Stimulated activated CD4-positive, alpha-beta T cell treated with anti-CD3 and anti-CD28 coated beads, Interleukin-15, amount 100 ng/mL, for 1 hour (primary cell): ENCODE results near the gene NR3C1.

Experiments used
- DNase-seq, 2 donors: peaks; one replicate each; pipeline ENCODE4 v3.0.0-alpha.2; 2020; ENCODE audit warnings: low read depth in 1 of 2, low spot score in 1 of 2

Gene NR3C1

DNA sequence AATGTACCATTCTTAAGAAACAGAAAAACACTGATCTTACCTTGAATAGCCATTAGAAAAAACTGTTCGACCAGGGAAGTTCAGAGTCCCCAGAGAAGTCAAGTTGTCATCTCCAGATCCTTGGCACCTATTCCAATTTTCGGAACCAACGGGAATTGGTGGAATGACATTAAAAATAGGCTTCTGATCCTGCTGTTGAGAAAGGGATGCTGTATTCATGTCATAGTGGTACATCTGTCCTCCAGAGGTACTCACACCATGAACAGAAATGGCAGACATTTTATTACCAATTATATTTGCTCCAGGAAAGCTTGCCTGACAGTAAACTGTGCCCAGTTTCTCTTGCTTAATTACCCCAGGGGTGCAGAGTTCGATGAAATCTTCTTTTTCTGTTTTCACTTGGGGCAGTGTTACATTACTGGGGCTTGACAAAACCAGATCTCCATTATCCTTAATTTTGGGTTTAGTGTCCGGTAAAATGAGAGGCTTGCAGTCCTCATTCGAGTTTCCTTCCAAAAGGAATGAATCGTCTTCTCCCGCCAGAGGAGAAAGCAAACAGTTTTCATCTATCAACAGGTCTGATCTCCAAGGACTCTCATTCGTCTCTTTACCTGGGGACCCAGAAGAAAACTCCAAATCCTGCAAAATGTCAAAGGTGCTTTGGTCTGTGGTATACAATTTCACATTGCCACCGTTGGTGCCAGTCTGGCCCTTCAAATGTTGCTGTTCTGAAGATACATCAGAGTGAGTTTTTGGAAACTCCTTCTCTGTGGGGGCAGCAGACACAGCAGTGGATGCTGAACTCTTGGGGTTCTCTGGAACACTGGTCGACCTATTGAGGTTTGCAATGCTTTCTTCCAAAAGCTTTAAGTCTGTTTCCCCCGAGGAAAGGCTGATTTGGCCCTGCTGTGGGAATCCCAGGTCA is 3.6 kb downstream of the NR3C1 start:
- DNase-seq = no peak

DNA sequence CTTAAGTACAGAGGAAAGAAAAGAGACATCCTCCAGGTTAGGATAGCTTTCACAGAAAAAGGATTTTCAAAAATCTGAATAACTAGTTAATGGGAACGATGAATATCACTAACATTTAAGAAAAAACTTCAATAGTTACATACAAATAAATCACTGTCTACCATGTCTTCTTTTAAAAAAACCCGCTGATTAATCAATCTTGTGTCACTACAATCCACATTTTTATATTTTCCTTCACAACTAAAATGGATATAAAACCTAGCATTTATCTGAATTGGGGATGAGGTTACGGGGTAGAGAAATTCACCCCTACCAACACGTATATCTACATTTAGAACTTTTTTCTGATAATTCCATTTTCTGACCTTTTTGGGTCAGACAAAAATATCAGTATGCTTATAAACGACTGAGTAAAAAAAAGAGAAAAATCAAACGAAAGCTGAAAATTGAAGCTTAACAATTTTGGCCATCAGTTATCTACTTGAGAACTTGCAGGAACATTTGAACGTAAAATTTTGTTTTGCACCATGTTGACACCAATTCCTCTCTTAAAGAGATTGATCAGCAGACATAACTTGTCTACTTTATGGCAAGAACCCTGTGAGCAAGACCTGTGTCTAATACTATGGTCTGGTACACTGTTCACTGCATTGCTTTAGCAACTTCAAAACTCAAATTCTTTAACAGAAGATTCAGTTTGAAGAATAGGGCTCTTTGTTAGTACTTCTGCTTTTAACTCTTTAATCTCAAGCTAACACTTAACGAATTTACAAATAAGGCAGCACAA is 4.8 kb downstream of the NR3C1 start:
- DNase-seq = no peak

- no peak for DNase-seq
These were observed 5.5 kb downstream of the NR3C1 start for GRCh38 chr5:143398053-143398355.

DNA sequence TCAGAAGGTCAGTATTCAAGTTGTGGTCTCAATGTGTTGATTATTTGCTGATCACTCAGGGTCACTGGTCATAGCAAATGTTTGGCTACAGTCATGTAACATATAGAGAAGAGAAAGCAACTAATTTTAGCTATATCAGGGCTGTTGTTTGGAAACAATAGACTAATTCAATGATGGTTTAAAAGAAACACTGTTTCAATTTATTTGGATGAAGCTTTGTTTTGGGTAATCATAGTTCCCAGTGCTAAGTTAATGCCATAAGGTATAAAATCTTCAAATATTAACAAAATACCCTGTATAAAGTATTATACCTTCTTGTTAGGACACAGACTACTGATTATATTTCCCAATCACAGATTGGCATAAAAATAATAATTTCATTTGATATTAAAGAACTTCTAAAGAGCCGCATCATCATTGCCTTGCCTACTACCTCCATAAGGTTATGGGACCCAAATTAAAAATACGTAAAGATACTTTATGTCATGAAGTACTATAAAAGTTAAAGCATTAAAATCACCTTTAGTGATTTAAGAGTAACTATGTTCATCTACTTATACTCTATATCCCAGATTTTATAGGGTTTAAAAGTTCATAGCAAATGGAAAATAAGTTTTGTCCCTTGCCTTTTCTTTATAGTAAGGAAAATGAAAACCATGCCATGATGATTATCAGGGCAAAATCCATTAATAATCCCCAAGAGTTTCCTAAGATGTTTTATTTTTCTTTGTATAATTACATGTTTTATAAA is 6.0 kb downstream of the NR3C1 start:
- no peak for DNase-seq

DNA sequence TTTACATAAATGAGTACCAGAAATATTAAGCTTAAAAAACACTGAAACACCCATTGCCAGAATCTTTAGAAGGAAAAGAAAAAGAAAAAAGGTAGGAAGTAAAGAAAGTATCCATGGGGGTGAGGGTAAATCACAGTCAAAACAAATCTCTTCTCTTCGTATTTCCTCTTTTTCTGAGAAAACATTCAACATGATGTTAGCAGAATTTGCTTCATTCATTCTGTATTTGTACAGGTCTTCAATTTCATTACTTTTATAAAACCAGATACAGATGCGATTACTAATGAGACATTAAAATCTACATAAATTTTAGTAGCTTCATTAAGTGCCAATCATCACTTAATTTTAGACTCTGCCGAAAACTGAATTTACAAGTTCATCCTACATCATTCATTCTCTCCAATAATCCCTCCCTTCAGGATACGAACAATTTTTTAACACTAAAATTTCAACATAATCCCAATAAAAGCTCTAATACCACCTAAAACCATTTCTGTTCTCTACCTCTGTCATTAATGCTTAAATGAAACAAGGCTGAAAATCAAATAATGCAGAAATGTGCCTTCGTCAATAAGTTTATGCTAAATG is 7.0 kb downstream of the NR3C1 start:
- no peak for DNase-seq

DNA sequence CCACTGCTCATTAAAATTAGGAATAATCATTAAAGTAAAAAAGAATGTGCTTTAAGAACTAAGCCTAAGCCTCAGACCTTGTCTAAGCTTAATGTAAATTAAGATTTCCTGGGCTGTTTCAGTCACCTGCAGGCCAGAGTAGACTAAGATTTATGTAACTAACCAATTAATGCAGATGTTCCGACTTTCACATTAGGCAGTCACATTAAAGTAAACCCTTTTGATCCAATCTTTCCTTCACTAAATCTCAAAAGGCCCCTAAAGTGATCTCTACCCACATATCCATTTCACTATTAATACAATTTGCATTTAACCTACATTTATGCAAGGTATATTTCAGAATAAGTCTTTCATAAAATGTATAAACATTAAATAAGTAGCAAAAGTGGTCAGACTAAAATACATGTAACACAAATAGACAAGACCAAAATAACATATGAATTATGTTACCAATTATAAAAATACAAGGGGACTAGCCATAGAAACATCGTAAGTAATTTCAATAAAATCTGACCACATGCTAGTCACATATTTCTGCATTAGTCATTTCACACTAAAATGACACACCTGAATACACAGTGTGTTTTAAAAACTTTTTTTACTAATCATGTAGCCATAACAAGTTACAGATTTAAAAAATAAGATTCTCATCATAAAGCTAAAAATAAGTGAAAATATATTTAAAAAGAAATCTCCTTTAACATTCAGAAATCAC is 7.7 kb downstream of the NR3C1 start:
- no peak for DNase-seq

DNA sequence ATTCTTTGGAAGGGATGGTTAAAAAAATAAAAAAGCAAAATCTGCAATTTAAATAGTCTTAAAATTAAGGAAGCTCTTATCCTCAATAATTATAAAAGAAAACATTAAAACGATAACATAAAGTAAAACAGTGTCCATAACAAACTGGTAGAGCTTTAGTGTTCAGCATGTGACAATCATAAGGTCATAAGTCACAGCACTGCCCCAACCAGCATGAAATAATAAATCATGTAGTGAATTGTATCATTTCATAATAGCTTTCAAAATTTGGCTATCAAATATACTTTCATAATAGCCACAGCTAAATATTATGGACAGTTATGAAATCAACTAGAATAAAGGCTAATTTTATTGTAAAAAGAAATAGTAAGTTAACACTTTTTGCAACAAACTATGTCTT is 10.0 kb downstream of the NR3C1 start:
- DNase-seq = no peak

DNA sequence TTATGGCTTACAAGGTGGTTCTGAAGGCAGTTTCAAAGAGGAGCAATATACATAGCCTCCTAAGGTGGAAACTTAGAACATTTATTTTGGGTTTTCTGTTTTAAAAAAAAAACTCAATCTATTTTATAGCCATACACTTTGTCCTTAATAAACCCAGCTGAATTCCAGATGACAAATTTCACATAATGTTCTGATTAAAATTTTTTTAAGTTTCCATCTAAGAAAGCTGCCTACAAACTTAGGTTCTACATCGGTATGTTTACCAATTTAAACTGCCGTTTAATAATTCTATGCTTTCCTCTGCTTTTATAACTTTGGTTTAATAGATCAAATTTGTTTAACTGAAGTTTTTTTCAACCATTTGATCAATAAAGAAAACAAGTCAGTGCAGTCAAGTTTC is 12.5 kb downstream of the NR3C1 start:
- DNase-seq = no peak

DNA sequence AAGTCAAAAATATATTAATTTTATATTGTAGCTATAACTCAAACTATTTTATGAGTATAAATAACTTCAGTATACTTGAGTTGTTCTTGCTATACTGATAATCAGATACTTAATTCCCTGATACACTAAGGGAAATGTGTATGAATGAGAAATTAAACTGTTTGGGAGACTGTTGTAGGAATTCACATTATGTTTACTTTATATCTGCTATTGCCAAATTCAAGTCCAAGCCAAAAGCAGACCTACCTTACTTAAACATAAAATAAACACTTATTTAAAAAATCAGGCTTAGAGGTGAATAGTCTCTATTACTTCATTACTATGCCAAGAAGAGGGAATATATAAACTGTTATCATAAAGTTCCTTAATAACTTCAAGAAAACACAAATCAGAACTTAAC is 13.2 kb downstream of the NR3C1 start:
- DNase-seq = no peak

- DNase-seq = no peak
These were observed 16.8 kb downstream of the NR3C1 start for GRCh38 chr5:143386725-143387124.

GRCh38 chr5:143384865-143385657 is 18.4 kb downstream of the NR3C1 start:
- DNase-seq = no peak

GRCh38 chr5:143383988-143384387 is 19.5 kb downstream of the NR3C1 start:
- no peak for DNase-seq

- DNase-seq = no peak
These were observed 23.9 kb downstream of the NR3C1 start for GRCh38 chr5:143379606-143380005.

DNA sequence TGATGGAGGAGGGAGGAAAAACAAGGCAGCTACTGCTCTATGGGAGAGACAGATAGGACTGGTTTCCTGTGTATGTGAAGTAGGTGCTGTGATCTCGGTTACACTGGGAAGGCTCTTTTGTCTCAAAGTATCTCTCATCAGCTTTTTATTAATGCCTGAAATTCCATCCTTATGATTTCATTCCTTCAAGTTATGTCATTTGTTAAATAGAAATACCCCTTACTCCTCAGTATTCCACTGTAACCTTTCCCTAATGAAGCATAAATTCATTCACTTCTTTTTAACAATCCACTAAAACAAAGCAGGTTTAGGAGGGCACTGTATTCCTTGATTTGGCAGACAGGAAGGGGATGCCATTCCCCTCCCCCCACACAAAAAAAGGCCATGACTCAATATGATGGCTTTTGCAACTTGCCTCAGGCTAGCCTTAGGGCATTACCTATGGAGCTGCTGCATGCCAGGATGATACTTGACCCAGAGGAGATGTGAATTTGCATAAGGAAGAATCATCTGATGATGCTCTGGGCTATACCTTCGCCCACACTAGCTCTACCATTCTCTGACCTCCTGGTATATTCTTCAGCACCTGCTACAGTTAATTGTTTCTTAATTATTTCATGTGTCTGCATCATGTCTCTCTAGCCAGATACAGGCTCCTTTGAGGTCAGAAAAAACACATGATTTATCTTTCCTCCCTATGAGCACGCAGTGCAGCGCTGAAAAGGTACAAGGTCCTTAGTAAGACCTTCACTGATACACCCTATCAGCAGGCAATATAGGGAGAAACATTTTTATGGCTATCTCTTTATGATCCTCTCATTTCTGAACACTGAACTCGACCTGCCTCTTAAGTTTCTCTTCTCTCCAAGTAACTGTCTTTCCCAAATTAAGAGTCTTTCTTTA is 26.3 kb downstream of the NR3C1 start:
- no peak for DNase-seq

- no peak for DNase-seq
These were observed 27.2 kb downstream of the NR3C1 start for GRCh38 chr5:143376195-143376779.

- DNase-seq = no peak
These were observed 28.8 kb downstream of the NR3C1 start for GRCh38 chr5:143374496-143375217.

GRCh38 chr5:143373076-143373475 is 30.4 kb downstream of the NR3C1 start:
- no peak for DNase-seq
